GM23338 (cell line): ENCODE data around the gene LCOR.

Source experiments
- CREB1 ChIP-seq: fragments of 250-450 bp; sonication (Bioruptor Pico); IDR thresholded peaks from 2 replicates; pipeline ENCODE4 v1.5.0; 2020; ENCODE audit warnings: low read depth, mild to moderate bottlenecking, moderate library complexity
- CTCF ChIP-seq, 2 experiments: fragments of 200-600 bp in 1 of 2; sonication (generic) in 1 of 2; conservative IDR thresholded peaks; 2 replicates each; pipeline versions ENCODE4 v1.5.1 to v1.6.1; 2016 to 2017; ENCODE audit warnings: antibody characterized with exemption in 2 of 2, low read depth in 2 of 2, mild to moderate bottlenecking in 2 of 2, moderate library complexity in 1 of 2
- EZH2 ChIP-seq: fragments of 200-600 bp; sonication (generic); IDR thresholded peaks from one replicate; pipeline ENCODE4 v1.8.0; 2017; ENCODE audit warnings: antibody characterized with exemption, mild to moderate bottlenecking, low read depth; ENCODE audit not compliant: unreplicated experiment
- EZH2phosphoT487 ChIP-seq: fragments of 200-600 bp; sonication (generic); IDR thresholded peaks from one replicate; pipeline ENCODE4 v1.8.1; 2018; ENCODE audit warnings: antibody characterized with exemption; ENCODE audit not compliant: unreplicated experiment
- JUNB ChIP-seq: IDR thresholded peaks from one replicate; pipeline ENCODE4 v1.6.1; 2016; ENCODE audit warnings: antibody characterized with exemption; ENCODE audit not compliant: unreplicated experiment
- POLR2AphosphoS5 ChIP-seq: IDR thresholded peaks from 2 replicates; pipeline ENCODE4 v1.6.1; 2016; ENCODE audit warnings: antibody characterized with exemption, low read depth
- ZNF114 ChIP-seq: fragments of 250-450 bp; sonication (Bioruptor Pico); IDR thresholded peaks from 2 replicates; pipeline ENCODE4 v1.5.0; 2020; ENCODE audit warnings: mild to moderate bottlenecking, moderate library complexity
- ZNF462 ChIP-seq: fragments of 250-450 bp; sonication (Bioruptor Pico); IDR thresholded peaks from 2 replicates; pipeline ENCODE4 v1.5.0; 2020; ENCODE audit warnings: mild to moderate bottlenecking, moderate library complexity

- TF ChIP-seq POLR2AphosphoS5, result no peak
- peak; percentile 93 for TF ChIP-seq CTCF (conservative IDR thresholded peaks at IDR 0.05; ENCODE audit: low read depth in 2 of 2)
- no peak for TF ChIP-seq EZH2
- no peak for TF ChIP-seq EZH2phosphoT487
- TF ChIP-seq JUNB, result no peak
- no peak for TF ChIP-seq ZNF114 (CRISPR knock-in tag)
- TF ChIP-seq CREB1 (CRISPR knock-in tag), result no peak
- no peak for TF ChIP-seq ZNF462 (CRISPR knock-in tag)
Measured at GRCh38 chr10:97025613-97026242, 193.6 kb downstream of the LCOR start.
